Breast epithelium (tissue), 4 donors: ENCODE data around the gene ABCA4. TPM values are rescaled to one million over a fixed set of nuclear protein-coding genes. Genes with fewer than 3 reads are reported as not detected.
A peak's percentile ranks its signal among the peaks of the same experiment; 100 is the strongest.

ENCODE experiments used
- DNase-seq, 2 donors: peaks; one replicate each; pipeline ENCODE4 v3.0.0-alpha.2; 2019; ENCODE audit warnings: low spot score in 2 of 2
- H3K27ac ChIP-seq, 2 donors: fragments of 200-600 bp; sonication (generic) in 1 of 2; one replicate each; pipeline ENCODE4 v1.5.1; 2016 to 2019; ENCODE audit warnings: mild to moderate bottlenecking in 1 of 2
- H3K27me3 ChIP-seq, 2 donors: fragments of 200-600 bp; sonication (generic) in 1 of 2; one replicate each; pipeline versions ENCODE4 v1.5.1 to v1.6.0; 2017 to 2019; ENCODE audit warnings: control low read depth in 1 of 2, mild to moderate bottlenecking in 1 of 2
- H3K36me3 ChIP-seq: fragments of 200-600 bp; one replicate; pipeline ENCODE4 v1.5.1; 2019
- H3K4me1 ChIP-seq, 2 donors: fragments of 200-600 bp; sonication (generic); one replicate each; pipeline ENCODE4 v1.5.1; 2016 to 2019; ENCODE audit warnings: control low read depth in 1 of 2
- H3K4me3 ChIP-seq, 3 donors: fragments of 200-600 bp; sonication (generic); 1 replicate in 2 of 3; 2 replicates in 1 of 3; pipeline ENCODE4 v1.5.1; 2016 to 2019; ENCODE audit warnings: mild to moderate bottlenecking in 3 of 3, moderate library complexity in 2 of 3
- H3K9me3 ChIP-seq, 2 donors: fragments of 200-600 bp; sonication (generic) in 1 of 2; one replicate each; pipeline ENCODE4 v1.5.1; 2016 to 2019; ENCODE audit warnings: control low read depth in 1 of 2
- POLR2A ChIP-seq: fragments of 450-650 bp; IDR thresholded peaks from one replicate; pipeline ENCODE4 v1.6.1; 2016; ENCODE audit warnings: antibody characterized with exemption, mild to moderate bottlenecking, moderate library complexity
- POLR2AphosphoS5 ChIP-seq, 3 donors: sonication (generic); formaldehyde crosslinking; IDR thresholded peaks; one replicate each; pipeline ENCODE4 v1.6.1; 2017; ENCODE audit warnings: antibody characterized with exemption in 3 of 3
- intact Hi-C: fragments of 100-400 bp; cut with DNase I; formaldehyde crosslinking; loops from one replicate; pipeline ENCODE4 v1.15.1; 2023; ENCODE audit warnings: low total_unique reads
- total RNA-seq, 3 donors: library from RNA; depleted of rRNA; stranded (reverse); fragments of >200 nt; gene quantifications; one replicate each; pipeline ENCODE4 v1.1.0, GENCODE V29; 2016
- TF ChIP-seq, protein P1 (sequence below), 3 donors: fragments of 450-650 bp; IDR thresholded peaks; one replicate each; pipeline ENCODE4 v1.5.1; 2016 to 2017; ENCODE audit warnings: antibody characterized with exemption in 3 of 3, mild to moderate bottlenecking in 3 of 3, moderate library complexity in 3 of 3

Gene ABCA4
- total RNA-seq, 3 donors from 2014 or later: 0.16 to 3.5 (median 1.3) TPM

DNA sequence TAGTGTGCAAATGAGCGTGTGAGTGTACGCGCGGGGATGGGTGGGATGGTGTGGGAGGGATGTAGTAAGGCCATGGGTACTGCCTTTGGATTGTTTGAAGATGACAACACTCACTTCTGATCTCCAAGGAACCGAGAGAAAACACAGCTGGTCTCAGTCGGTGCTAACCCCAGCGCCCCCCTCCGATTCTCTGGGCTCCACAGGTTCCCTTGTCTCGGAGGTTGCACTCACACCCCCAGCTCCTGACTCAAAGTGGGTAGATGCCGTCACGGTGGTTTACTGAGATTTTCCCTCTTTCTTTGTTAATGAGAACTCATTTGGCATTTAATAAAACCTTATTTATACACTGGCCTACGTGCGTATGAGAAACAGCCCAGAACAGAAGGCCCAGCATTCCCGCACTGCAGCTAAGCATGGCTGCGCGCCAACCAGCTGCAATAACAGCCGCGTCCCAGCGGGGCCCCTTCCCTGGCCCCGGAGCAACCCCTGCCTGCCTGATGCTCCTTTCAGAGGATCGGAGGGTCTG, 25.8 kb downstream of the ABCA4 start:
- Histone ChIP-seq H3K4me3 (peak overlapping the region in 1 of 3 donors; percentile 39), H3K27me3 (no peaks in the 10 kb centered on the region), H3K9me3 (no peaks in the 10 kb centered on the region), H3K27ac (peak overlapping the region; percentile 78 to 95), H3K4me1 (peaks cover 18 to 19% of the 10 kb centered on the region in 2 donors), H3K36me3 (no peaks in the 10 kb centered on the region)
- TF ChIP-seq POLR2A (no peak), POLR2AphosphoS5 (IDR thresholded peaks at IDR 0.05) (no peak)
- TF ChIP-seq, protein P1, sequence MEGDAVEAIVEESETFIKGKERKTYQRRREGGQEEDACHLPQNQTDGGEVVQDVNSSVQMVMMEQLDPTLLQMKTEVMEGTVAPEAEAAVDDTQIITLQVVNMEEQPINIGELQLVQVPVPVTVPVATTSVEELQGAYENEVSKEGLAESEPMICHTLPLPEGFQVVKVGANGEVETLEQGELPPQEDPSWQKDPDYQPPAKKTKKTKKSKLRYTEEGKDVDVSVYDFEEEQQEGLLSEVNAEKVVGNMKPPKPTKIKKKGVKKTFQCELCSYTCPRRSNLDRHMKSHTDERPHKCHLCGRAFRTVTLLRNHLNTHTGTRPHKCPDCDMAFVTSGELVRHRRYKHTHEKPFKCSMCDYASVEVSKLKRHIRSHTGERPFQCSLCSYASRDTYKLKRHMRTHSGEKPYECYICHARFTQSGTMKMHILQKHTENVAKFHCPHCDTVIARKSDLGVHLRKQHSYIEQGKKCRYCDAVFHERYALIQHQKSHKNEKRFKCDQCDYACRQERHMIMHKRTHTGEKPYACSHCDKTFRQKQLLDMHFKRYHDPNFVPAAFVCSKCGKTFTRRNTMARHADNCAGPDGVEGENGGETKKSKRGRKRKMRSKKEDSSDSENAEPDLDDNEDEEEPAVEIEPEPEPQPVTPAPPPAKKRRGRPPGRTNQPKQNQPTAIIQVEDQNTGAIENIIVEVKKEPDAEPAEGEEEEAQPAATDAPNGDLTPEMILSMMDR (IDR thresholded peaks at IDR 0.05): no peak
- intact Hi-C loops: no loop called here
- DNase-seq: peak in 1 of 2 donors; percentile 34

DNA sequence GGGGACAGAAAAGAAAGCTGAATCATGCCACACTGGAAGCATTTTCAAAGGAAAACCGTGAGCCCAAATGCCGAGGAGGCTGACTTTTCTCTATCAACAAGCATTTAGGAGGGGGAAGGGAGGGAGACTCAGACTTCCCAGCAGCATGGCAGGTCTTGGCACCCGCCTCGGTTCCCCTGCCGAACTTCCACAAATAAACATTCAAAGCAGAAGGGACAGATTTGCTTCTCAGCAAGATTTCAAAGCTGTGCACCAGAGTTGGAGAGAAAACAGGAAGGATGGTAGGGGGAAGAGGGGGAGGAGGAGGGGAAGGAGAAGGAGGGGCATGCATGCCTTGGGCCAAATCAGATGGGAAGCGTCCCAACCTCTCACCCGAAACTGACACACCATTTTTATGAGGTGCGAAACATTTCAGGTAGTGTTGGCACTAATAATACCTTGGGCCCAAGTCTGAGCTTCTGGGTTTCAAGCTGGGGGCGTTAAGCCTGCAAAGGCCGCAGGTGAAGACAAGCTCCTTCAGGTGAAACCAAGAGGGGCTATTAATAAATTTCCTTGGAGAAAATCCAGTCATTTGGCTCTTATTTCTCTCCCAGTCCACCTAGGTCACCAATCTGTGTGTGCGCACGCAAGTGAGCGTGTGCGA, 26.4 kb downstream of the ABCA4 start:
- TF ChIP-seq POLR2A (no peak), POLR2AphosphoS5 (IDR thresholded peaks at IDR 0.05) (peak in 1 of 3 donors; percentile 29)
- peak in 1 of 2 donors; percentile 52 for DNase-seq
- intact Hi-C loops: no loop called here
- Histone ChIP-seq H3K27ac (peak overlapping the region; percentile 78 to 95), H3K36me3 (no peaks in the 10 kb centered on the region), H3K27me3 (no peaks in the 10 kb centered on the region), H3K4me1 (peaks cover 18 to 19% of the 10 kb centered on the region in 2 donors), H3K4me3 (peak overlapping the region in 2 of 3 donors; percentile 1 to 39), H3K9me3 (no peaks in the 10 kb centered on the region)

DNA sequence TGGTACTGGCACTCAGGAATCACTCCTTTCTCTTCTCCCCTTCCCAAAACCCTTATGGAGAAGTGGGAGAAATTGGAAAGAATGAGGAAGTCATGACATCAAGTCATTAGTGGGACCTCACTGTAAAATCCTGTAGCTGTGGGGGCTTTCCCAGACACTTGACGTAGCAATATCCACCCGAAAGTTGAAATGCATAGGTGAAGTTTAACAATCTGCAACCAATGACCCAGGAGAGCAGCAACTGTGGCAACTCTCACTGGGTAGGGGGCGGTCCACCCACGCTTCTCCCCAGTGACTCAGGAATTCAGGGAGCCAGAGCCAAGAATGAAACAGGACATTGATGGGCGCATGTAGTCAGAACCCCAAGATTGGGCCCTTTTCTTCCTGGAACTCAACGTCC, 27.0 kb downstream of the ABCA4 start:
- Histone ChIP-seq H3K9me3 (no peaks in the 10 kb centered on the region), H3K27me3 (no peaks in the 10 kb centered on the region), H3K27ac (peak overlapping the region; percentile 78 to 95), H3K4me1 (peaks cover 18 to 19% of the 10 kb centered on the region in 2 donors), H3K4me3 (peak overlapping the region in 1 of 3 donors; percentile 39), H3K36me3 (no peaks in the 10 kb centered on the region)
- no peak for TF ChIP-seq POLR2AphosphoS5 (IDR thresholded peaks at IDR 0.05)
- TF ChIP-seq, protein P1 (IDR thresholded peaks at IDR 0.05): no peak
- no peak for TF ChIP-seq POLR2A
- intact Hi-C loops: no loop called here
- DNase-seq: no peak

DNA sequence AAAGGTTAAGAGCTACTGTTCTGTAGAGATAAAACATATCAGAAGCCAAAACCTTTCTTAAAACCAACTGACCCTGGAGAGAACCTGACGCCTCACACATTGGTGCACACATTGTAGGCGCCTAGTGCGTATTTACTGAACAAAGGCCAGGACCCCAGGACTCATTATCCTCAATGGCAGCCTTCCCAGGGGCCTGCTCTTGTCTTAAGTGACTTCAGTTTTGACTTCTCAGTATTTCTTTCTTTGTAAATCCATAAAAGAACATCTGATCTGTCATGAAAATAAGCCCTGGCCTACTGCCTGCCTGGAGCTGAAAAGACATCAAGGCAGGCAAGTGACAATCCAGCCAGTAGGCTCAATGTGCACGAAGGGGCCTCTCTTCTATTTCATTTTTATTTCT, 27.6 kb downstream of the ABCA4 start:
- H3K27ac ChIP-seq: peak overlapping the region; percentile 78 to 95
- intact Hi-C loops: no loop called here
- DNase-seq: no peak
- TF ChIP-seq POLR2A: no peak
- no peak for TF ChIP-seq POLR2AphosphoS5 (IDR thresholded peaks at IDR 0.05)
- TF ChIP-seq, protein P1 (IDR thresholded peaks at IDR 0.05): no peak
- H3K36me3 ChIP-seq: no peaks in the 10 kb centered on the region
- H3K4me1 ChIP-seq: peaks cover 18 to 19% of the 10 kb centered on the region in 2 donors
- H3K9me3 ChIP-seq: no peaks in the 10 kb centered on the region
- H3K4me3 ChIP-seq: no peak overlapping the region
- no peaks in the 10 kb centered on the region for H3K27me3 ChIP-seq

DNA sequence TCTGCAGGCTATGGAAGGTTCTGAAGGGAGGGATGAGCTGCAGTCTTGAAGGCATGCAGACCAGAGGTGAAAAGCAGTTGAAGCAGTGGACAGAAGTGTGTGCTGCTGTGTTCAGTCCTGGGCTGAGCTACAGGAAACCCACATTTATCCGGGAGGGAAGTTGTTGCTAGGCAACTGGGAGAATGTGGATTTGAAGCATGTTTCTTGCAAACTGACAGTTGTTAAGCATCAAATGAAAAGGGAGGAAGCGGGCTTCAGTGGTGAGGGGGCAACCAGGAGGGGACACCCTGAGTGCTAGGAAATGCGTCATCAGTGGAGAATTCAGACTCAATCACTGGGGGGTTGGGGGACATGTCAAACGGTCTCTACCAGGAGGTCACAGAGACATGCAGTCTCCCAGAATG, 28.7 kb downstream of the ABCA4 start:
- TF ChIP-seq POLR2A: no peak
- TF ChIP-seq, protein P1 (IDR thresholded peaks at IDR 0.05): no peak
- TF ChIP-seq POLR2AphosphoS5 (IDR thresholded peaks at IDR 0.05): no peak
- Histone ChIP-seq H3K4me3 (no peak overlapping the region), H3K27ac (peak overlapping the region; percentile 52 to 95), H3K36me3 (no peaks in the 10 kb centered on the region), H3K9me3 (no peaks in the 10 kb centered on the region), H3K4me1 (peaks cover 18 to 19% of the 10 kb centered on the region in 2 donors), H3K27me3 (no peaks in the 10 kb centered on the region)
- DNase-seq: no peak
- intact Hi-C loops: no loop called here
